Thyroid gland (tissue), 4 donors: ENCODE data around the gene RUNX2. TPM values are rescaled to one million over a fixed set of nuclear protein-coding genes. Genes with fewer than 3 reads are reported as not detected.

ENCODE experiments used
- DNase-seq, 2 donors: peaks; one replicate each; pipeline ENCODE4 v3.0.0-alpha.2; 2019
- H3K27ac ChIP-seq, 3 donors: fragments of 200-600 bp; sonication (generic); 1 replicate in 2 of 3; 2 replicates in 1 of 3; pipeline ENCODE4 v1.5.1; 2016 to 2019; ENCODE audit warnings: mild to moderate bottlenecking in 1 of 3, moderate library complexity in 1 of 3
- H3K27me3 ChIP-seq: fragments of 200-600 bp; sonication (generic); one replicate; pipeline ENCODE4 v1.5.1; 2019
- H3K36me3 ChIP-seq, 2 donors: fragments of 200-600 bp; sonication (generic); one replicate each; pipeline ENCODE4 v1.5.1; 2016 to 2019
- H3K4me1 ChIP-seq, 2 donors: fragments of 200-600 bp; sonication (generic); one replicate each; pipeline ENCODE4 v1.5.1; 2017 to 2019
- H3K4me3 ChIP-seq, 3 donors: fragments of 200-600 bp; sonication (generic); replicated peaks in 1 of 3; 1 replicate in 2 of 3; 2 replicates in 1 of 3; pipeline ENCODE4 v1.5.1; 2016; ENCODE audit warnings: mild to moderate bottlenecking in 1 of 3
- H3K9me3 ChIP-seq: fragments of 200-600 bp; sonication (generic); one replicate; pipeline ENCODE4 v1.5.1; 2017
- CTCF ChIP-seq, 6 experiments: fragments of 200-600 bp in 3 of 6; fragments of 450-650 bp in 3 of 6; sonication (generic) in 3 of 6; IDR thresholded peaks; one replicate each; pipeline ENCODE4 v1.5.1; 2016 to 2019; ENCODE audit warnings: antibody characterized with exemption in 6 of 6, mild to moderate bottlenecking in 2 of 6, inconsistent platforms in 1 of 6, moderate library complexity in 1 of 6
- POLR2A ChIP-seq, 2 donors: fragments of 450-650 bp; IDR thresholded peaks; one replicate each; pipeline ENCODE4 v1.6.1; 2017; ENCODE audit warnings: antibody characterized with exemption in 2 of 2, mild to moderate bottlenecking in 2 of 2, moderate library complexity in 1 of 2
- WGBS, 2 donors: methylation state at CpG; one replicate each; pipeline ENCODE4 v1.1.5; 2017; 5-methylcytosine and 5-hydroxymethylcytosine counted together
- intact Hi-C: fragments of 100-400 bp; cut with DNase I; formaldehyde crosslinking; loops from one replicate; pipeline ENCODE4 v1.15.1; 2023
- total RNA-seq, 4 donors: library from RNA; depleted of rRNA; stranded (reverse); fragments of >200 nt; gene quantifications; one replicate each; pipeline ENCODE4 v1.2.3, GENCODE V29; 2016

The RUNX2 gene
- total RNA-seq, 4 donors from 2014 or later, result 1.6 to 4.2 (median 2.7) TPM

DNA sequence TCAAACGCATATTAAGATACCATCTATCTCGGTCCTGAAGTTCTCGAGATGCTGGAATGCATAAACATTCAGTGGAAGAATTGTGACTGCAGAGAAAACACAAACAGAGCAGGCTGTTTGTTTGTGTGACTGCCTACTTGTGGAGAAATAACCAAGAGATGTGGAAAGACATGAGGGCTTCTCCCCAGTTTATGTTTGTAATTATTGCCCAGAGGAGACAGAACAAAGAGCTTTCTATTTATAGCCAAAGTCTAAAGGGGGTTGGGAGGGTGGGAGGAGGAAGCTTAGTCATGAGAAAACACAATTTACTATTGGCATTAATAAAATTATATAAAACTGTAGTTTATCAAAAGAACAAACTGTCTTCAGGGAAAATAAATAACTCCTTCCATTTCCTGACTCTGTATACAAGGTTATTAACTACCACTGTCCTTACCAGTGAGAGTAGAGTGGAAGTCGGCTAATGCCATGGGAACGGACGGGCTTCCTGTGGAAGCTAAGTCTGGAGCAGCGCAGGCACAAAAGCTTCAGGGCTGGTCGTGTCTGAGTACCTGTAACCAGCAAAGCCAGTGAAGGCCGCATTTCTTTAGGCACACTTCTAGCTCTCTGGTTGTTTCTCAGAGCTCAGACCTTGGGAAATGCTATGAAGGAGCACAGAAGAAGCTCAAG is 249.8 kb downstream of the RUNX2 start:
- intact Hi-C loops, result no loop called here
- H3K27ac ChIP-seq, result peak overlapping the region; percentile 27 to 52 (median 37)
- no peak overlapping the region for H3K4me3 ChIP-seq
- no peaks in the 10 kb centered on the region for H3K27me3 ChIP-seq
- 59 to 60% methylated on average over 9 of the region's 9 CpGs for WGBS, 2 donors
- no peaks in the 10 kb centered on the region for H3K36me3 ChIP-seq
- H3K4me1 ChIP-seq, result peaks cover 7 to 16% of the 10 kb centered on the region in 2 donors
- no peak for DNase-seq
- H3K9me3 ChIP-seq, result no peaks in the 10 kb centered on the region
- TF ChIP-seq POLR2A (IDR thresholded peaks at IDR 0.05), result no peak
- no peak for TF ChIP-seq CTCF (IDR thresholded peaks at IDR 0.05)

DNA sequence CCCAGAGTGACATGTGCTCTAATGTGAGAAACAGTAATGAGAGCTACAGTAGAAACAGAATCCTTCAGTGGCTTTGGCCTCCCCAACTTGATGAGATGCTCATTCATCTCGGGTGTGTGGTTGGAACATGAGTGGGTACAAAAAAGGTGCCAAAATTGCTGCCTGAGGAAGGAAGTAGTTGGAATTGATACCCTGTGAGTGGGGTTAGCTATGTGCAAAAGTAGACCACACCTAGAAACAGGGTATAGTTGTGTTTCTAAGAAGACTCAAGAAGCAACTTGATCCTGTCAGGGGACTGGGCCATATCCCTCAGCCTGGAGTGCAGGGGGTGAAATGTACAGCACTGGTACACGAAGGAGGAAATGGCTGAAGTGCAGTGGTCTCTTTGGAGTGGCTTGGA is 256.0 kb downstream of the RUNX2 start:
- intact Hi-C loops, result no loop called here
- TF ChIP-seq CTCF (IDR thresholded peaks at IDR 0.05) (no peak), POLR2A (IDR thresholded peaks at IDR 0.05) (no peak)
- Histone ChIP-seq H3K27me3 (no peaks in the 10 kb centered on the region), H3K4me3 (no peak overlapping the region), H3K36me3 (no peaks in the 10 kb centered on the region), H3K9me3 (no peaks in the 10 kb centered on the region), H3K4me1 (no peaks in the 10 kb centered on the region), H3K27ac (no peak overlapping the region)
- no peak for DNase-seq
- WGBS, 2 donors, result 70 to 85% methylated on average over 2 of the region's 2 CpGs

GRCh38 chr6:45586216-45587171 is 258.4 kb downstream of the RUNX2 start:
- Histone ChIP-seq H3K27me3 (no peaks in the 10 kb centered on the region), H3K4me1 (no peaks in the 10 kb centered on the region), H3K27ac (no peak overlapping the region), H3K9me3 (no peaks in the 10 kb centered on the region), H3K36me3 (no peaks in the 10 kb centered on the region), H3K4me3 (no peak overlapping the region)
- no peak for DNase-seq
- intact Hi-C loops, result no loop called here
- 73 to 83% methylated on average over 13 of the region's 13 CpGs for WGBS, 2 donors
- TF ChIP-seq POLR2A (IDR thresholded peaks at IDR 0.05), result no peak
- no peak for TF ChIP-seq CTCF (IDR thresholded peaks at IDR 0.05)

- 91 to 93% methylated on average over 5 of the region's 5 CpGs for whole genome bisulfite sequencing, 2 donors
- intact Hi-C loops, result no loop called here
- no peaks in the 10 kb centered on the region for H3K9me3 ChIP-seq
Measured at GRCh38 chr6:45587229-45588060, 259.3 kb downstream of the RUNX2 start.

More at GRCh38 chr6:45587229-45588060, 259.3 kb downstream of the RUNX2 start:
- Histone ChIP-seq H3K36me3 (no peaks in the 10 kb centered on the region), H3K27me3 (no peaks in the 10 kb centered on the region), H3K4me1 (no peaks in the 10 kb centered on the region), H3K4me3 (no peak overlapping the region), H3K27ac (no peak overlapping the region)
- TF ChIP-seq CTCF (IDR thresholded peaks at IDR 0.05), result no peak
- TF ChIP-seq POLR2A (IDR thresholded peaks at IDR 0.05), result no peak
- DNase-seq, result no peak
